ENCODE data around the gene MYO5B. TPM values are rescaled to one million over a fixed set of nuclear protein-coding genes. Genes with fewer than 3 reads are reported as not detected.

The MYO5B gene
- total RNA-seq, 6 experiments from 2014 or later: 0.17 to 0.28 TPM; not detected in 4

DNA sequence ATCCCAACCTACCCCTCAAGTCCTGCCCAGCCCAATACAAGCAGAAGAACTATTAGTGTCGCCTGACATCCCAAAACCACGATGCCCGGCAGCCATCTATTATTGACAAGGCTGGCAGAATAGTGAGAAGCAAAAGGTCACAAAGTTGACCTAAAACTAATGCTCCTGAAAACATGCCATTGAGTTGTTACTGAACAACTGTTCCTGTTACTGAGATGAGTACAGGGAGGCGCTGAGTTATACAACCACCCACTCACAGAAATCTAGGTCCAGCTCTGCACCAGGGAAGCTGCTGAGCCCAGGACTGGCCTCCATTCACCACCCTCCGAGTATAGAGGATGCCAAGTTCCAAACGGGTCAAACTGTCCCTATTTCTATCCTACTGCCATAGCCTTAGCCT, 201.6 kb downstream of the MYO5B start:
- Mint-ChIP-seq H3K4me1 (ENCODE audit: low read depth) (no peaks in the 10 kb centered on the region), H3K4me3 (no peak overlapping the region), H3K27ac (no peak overlapping the region), H3K36me3 (ENCODE audit: low read depth) (no peaks in the 10 kb centered on the region), H3K27me3 (ENCODE audit: insufficient read depth) (peaks cover 11% of the 10 kb centered on the region), H3K9me3 (no peaks in the 10 kb centered on the region)
- DNase-seq: no peak
- TF ChIP-seq, protein P1, sequence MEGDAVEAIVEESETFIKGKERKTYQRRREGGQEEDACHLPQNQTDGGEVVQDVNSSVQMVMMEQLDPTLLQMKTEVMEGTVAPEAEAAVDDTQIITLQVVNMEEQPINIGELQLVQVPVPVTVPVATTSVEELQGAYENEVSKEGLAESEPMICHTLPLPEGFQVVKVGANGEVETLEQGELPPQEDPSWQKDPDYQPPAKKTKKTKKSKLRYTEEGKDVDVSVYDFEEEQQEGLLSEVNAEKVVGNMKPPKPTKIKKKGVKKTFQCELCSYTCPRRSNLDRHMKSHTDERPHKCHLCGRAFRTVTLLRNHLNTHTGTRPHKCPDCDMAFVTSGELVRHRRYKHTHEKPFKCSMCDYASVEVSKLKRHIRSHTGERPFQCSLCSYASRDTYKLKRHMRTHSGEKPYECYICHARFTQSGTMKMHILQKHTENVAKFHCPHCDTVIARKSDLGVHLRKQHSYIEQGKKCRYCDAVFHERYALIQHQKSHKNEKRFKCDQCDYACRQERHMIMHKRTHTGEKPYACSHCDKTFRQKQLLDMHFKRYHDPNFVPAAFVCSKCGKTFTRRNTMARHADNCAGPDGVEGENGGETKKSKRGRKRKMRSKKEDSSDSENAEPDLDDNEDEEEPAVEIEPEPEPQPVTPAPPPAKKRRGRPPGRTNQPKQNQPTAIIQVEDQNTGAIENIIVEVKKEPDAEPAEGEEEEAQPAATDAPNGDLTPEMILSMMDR (IDR thresholded peaks at IDR 0.05): no peak

DNA sequence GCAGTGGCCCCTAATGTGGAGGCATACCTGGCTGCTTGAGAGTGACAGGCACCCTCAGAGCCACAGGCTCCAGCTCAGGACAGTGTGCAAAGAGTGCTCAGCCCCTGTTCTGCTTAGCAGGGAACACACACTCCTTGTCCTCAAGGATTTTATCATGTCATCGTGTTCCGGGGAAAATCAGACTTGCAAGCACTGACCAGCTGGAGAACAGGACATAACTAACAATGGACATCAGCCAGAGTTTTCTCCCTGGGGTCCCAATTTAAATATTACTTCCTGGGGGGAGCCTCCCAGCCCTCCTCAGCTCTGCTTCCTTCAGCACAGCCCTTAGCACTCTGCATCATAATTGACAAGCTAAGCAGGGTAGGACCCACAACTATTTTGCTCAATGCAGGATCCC, 206.2 kb downstream of the MYO5B start:
- no peaks in the 10 kb centered on the region for H3K36me3 Mint-ChIP-seq (ENCODE audit: low read depth)
- H3K4me1 Mint-ChIP-seq (ENCODE audit: low read depth): no peaks in the 10 kb centered on the region
- no peaks in the 10 kb centered on the region for H3K9me3 Mint-ChIP-seq
- DNase-seq: no peak
- TF ChIP-seq, protein P1 (IDR thresholded peaks at IDR 0.05): no peak
- no peak overlapping the region for H3K27ac Mint-ChIP-seq
- peaks cover 28% of the 10 kb centered on the region for H3K27me3 Mint-ChIP-seq (ENCODE audit: insufficient read depth)
- no peak overlapping the region for H3K4me3 Mint-ChIP-seq

DNA sequence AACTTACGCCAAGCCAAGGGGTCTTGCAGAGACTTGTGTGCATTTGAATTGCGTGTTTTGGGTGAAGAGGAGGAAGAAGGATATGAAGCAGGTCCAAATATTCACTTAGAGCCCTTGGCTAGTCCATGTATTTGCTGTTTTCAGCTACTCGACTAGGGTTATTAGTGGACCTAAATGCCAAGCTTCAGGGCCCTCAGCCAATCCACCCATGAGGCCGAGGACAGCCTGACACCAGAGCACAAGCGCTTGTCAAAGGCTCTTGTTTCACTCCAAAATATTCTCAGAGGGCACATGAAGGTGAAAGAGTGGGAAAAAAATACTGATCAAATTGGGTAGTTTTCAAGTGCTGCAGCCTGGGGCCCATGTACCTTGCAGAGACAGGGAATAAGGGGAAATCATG, 206.8 kb downstream of the MYO5B start:
- Mint-ChIP-seq H3K9me3 (no peaks in the 10 kb centered on the region), H3K4me1 (ENCODE audit: low read depth) (no peaks in the 10 kb centered on the region), H3K27ac (no peak overlapping the region), H3K4me3 (no peak overlapping the region), H3K27me3 (ENCODE audit: insufficient read depth) (peaks cover 28% of the 10 kb centered on the region), H3K36me3 (ENCODE audit: low read depth) (no peaks in the 10 kb centered on the region)
- no peak for DNase-seq
- TF ChIP-seq, protein P1 (IDR thresholded peaks at IDR 0.05): no peak

DNA sequence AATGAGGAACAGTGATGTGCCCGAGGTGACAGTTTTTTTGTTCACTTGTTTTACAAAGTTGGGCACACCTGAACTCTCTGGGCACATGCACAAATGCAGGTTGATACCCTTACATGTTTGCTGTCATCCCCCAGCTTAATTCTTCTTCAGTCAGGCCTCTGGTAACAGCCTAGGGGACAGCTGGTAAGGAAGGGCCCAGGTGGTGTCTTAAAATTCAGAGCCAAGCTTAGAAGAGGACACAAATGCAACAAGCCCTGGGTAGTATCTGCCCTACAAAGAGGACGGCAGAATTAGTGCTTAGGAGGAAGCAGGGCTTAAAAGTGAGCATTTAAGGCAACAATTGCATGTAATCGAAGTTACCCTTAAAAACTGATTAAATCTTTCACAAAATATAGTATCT, 209.7 kb downstream of the MYO5B start:
- Mint-ChIP-seq H3K36me3 (ENCODE audit: low read depth) (no peaks in the 10 kb centered on the region), H3K4me3 (no peak overlapping the region), H3K27me3 (ENCODE audit: insufficient read depth) (peaks cover 29% of the 10 kb centered on the region), H3K9me3 (no peaks in the 10 kb centered on the region), H3K4me1 (ENCODE audit: low read depth) (no peaks in the 10 kb centered on the region), H3K27ac (no peak overlapping the region)
- DNase-seq: no peak
- TF ChIP-seq, protein P1 (IDR thresholded peaks at IDR 0.05): no peak

DNA sequence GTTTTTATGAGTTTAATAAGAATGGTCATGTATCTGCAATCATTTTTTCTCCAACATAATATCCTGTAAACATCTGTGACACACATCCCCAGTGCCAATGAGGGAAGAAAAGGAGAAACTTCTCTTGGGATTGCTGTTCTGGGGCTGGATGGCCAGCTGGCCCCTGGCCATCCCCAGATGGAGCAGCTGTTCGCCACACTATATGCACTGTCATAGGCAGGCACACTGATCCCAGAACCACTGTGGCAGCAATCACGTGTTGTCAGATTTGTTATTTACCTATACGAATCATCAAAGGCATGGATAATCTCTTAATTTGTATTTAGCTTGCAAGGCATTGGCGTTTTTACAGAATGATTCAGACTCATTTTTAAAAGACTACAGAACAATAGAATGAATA, 214.1 kb downstream of the MYO5B start:
- H3K27ac Mint-ChIP-seq: no peak overlapping the region
- peaks cover 21% of the 10 kb centered on the region for H3K27me3 Mint-ChIP-seq (ENCODE audit: insufficient read depth)
- TF ChIP-seq, protein P1 (IDR thresholded peaks at IDR 0.05): no peak
- no peaks in the 10 kb centered on the region for H3K36me3 Mint-ChIP-seq (ENCODE audit: low read depth)
- no peaks in the 10 kb centered on the region for H3K4me1 Mint-ChIP-seq (ENCODE audit: low read depth)
- no peak overlapping the region for H3K4me3 Mint-ChIP-seq
- DNase-seq: no peak
- H3K9me3 Mint-ChIP-seq: no peaks in the 10 kb centered on the region

Data from HFFc6 (cell line).